ENCODE results near the gene CEP128. TPM values are rescaled to one million over a fixed set of nuclear protein-coding genes. Genes with fewer than 3 reads are reported as not detected.

The CEP128 gene
- total and polyA plus RNA-seq, 2 experiments from 2014 or later, result 7.6 to 17.6 TPM

DNA sequence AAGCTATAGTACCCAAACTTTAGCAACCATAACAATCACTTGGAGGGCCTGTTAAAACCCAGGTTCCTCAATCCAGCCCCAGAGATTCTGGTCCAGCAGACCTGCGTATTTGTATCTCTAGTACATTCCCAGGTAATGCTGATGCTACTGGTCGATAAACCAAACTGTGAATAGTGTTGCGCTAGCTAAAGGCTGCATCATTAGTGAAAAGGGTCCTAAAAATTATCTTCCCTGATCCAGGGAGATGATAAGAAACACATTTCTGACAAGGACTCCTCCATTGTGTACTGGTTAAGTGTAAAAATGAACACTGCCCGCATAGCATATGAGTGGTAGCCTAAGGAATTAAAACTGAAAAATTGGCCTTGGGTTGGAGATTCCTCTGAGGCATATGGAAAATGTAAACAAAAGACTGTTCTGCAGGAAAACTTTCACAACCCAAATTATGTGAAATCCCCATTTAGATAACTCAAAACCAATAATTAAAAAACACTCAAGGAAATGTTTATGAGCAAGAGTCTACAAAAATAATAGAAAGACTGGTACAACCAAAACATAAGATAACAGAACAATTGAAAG, 322.7 kb downstream of the CEP128 start (continued):
- TF ChIP-seq, protein P1, sequence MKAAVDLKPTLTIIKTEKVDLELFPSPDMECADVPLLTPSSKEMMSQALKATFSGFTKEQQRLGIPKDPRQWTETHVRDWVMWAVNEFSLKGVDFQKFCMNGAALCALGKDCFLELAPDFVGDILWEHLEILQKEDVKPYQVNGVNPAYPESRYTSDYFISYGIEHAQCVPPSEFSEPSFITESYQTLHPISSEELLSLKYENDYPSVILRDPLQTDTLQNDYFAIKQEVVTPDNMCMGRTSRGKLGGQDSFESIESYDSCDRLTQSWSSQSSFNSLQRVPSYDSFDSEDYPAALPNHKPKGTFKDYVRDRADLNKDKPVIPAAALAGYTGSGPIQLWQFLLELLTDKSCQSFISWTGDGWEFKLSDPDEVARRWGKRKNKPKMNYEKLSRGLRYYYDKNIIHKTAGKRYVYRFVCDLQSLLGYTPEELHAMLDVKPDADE (IDR thresholded peaks at IDR 0.05), result no peak
- TF ChIP-seq JUNB (IDR thresholded peaks at IDR 0.05; ENCODE audit: unreplicated experiment), result no peak
- no peak for TF ChIP-seq NANOG (IDR thresholded peaks at IDR 0.05; ENCODE audit: borderline replicate concordance)
- TF ChIP-seq, protein P2, sequence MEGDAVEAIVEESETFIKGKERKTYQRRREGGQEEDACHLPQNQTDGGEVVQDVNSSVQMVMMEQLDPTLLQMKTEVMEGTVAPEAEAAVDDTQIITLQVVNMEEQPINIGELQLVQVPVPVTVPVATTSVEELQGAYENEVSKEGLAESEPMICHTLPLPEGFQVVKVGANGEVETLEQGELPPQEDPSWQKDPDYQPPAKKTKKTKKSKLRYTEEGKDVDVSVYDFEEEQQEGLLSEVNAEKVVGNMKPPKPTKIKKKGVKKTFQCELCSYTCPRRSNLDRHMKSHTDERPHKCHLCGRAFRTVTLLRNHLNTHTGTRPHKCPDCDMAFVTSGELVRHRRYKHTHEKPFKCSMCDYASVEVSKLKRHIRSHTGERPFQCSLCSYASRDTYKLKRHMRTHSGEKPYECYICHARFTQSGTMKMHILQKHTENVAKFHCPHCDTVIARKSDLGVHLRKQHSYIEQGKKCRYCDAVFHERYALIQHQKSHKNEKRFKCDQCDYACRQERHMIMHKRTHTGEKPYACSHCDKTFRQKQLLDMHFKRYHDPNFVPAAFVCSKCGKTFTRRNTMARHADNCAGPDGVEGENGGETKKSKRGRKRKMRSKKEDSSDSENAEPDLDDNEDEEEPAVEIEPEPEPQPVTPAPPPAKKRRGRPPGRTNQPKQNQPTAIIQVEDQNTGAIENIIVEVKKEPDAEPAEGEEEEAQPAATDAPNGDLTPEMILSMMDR (conservative IDR thresholded peaks at IDR 0.05; ENCODE audit: low read depth in 2 of 2), result no peak
- no peak for TF ChIP-seq EZH2 (IDR thresholded peaks at IDR 0.05; ENCODE audit: low read depth, unreplicated experiment)
- no peak for TF ChIP-seq ZNF331 (CRISPR knock-in tag; IDR thresholded peaks at IDR 0.05; ENCODE audit: low read depth)
- TF ChIP-seq CREB1 (CRISPR knock-in tag; IDR thresholded peaks at IDR 0.05; ENCODE audit: low read depth), result no peak
- TF ChIP-seq POLR2AphosphoS5 (IDR thresholded peaks at IDR 0.05; ENCODE audit: low read depth), result no peak

DNA sequence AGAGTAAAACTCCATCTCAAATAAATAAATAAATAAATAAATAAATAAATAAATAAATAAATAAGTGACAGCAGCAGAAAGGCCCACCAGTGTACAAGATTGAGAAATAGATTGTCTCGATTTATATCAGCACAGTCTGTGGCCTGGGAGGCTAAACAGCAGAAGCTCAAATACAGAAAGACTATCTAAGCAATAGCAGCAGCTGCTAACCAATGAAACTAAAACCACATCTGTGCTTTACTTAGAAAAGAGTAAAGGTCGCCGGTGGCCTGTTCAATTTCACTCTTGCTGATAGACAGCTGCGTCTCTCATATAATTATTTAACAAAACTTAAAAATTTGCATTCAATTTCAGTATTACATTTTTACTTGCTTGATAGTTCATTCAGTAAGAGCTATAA, 325.7 kb downstream of the CEP128 start:
- no peak overlapping the region for H3K4me3 ChIP-seq
- H3K27me3 ChIP-seq (ENCODE audit: insufficient read depth), result no peaks in the 10 kb centered on the region
- Mint-ChIP-seq H3K27ac (no peak overlapping the region), H3K36me3 (ENCODE audit: low read depth) (no peaks in the 10 kb centered on the region), H3K4me1 (peaks cover 3% of the 10 kb centered on the region; the same call in 1 of the 3 replicates), H3K4me3 (no peak overlapping the region), H3K27me3 (ENCODE audit: insufficient read depth, low read depth, poor library complexity) (no peaks in the 10 kb centered on the region), H3K9me3 (no peaks in the 10 kb centered on the region)
- no peaks in the 10 kb centered on the region for H3K79me2 ChIP-seq (replicated peaks; ENCODE audit: insufficient read depth)
- ATAC-seq (no peak), DNase-seq (ENCODE audit: low spot score) (no peak)
- no peak overlapping the region for H3K27ac ChIP-seq (ENCODE audit: low read depth)
- no peaks in the 10 kb centered on the region for H3K36me3 ChIP-seq (ENCODE audit: insufficient read depth)
- no peak overlapping the region for H3K4me2 ChIP-seq
- H3K4me1 ChIP-seq (ENCODE audit: insufficient read depth), result no peaks in the 10 kb centered on the region
- no peaks in the 10 kb centered on the region for H4K20me1 ChIP-seq (replicated peaks; ENCODE audit: insufficient read depth)
- H3F3A ChIP-seq (replicated peaks; ENCODE audit: low read depth), result no peaks in the 10 kb centered on the region
- no peak overlapping the region for H2AFZ ChIP-seq
- no peaks in the 10 kb centered on the region for H3K9me2 ChIP-seq (ENCODE audit: insufficient read depth)
- TF ChIP-seq ZNF114 (CRISPR knock-in tag; IDR thresholded peaks at IDR 0.05), result no peak
- TF ChIP-seq, protein P2 (conservative IDR thresholded peaks at IDR 0.05; ENCODE audit: low read depth in 2 of 2), result no peak
- no peak for TF ChIP-seq STAT1 (IDR thresholded peaks at IDR 0.05; ENCODE audit: unreplicated experiment)
- TF ChIP-seq, protein P3, sequence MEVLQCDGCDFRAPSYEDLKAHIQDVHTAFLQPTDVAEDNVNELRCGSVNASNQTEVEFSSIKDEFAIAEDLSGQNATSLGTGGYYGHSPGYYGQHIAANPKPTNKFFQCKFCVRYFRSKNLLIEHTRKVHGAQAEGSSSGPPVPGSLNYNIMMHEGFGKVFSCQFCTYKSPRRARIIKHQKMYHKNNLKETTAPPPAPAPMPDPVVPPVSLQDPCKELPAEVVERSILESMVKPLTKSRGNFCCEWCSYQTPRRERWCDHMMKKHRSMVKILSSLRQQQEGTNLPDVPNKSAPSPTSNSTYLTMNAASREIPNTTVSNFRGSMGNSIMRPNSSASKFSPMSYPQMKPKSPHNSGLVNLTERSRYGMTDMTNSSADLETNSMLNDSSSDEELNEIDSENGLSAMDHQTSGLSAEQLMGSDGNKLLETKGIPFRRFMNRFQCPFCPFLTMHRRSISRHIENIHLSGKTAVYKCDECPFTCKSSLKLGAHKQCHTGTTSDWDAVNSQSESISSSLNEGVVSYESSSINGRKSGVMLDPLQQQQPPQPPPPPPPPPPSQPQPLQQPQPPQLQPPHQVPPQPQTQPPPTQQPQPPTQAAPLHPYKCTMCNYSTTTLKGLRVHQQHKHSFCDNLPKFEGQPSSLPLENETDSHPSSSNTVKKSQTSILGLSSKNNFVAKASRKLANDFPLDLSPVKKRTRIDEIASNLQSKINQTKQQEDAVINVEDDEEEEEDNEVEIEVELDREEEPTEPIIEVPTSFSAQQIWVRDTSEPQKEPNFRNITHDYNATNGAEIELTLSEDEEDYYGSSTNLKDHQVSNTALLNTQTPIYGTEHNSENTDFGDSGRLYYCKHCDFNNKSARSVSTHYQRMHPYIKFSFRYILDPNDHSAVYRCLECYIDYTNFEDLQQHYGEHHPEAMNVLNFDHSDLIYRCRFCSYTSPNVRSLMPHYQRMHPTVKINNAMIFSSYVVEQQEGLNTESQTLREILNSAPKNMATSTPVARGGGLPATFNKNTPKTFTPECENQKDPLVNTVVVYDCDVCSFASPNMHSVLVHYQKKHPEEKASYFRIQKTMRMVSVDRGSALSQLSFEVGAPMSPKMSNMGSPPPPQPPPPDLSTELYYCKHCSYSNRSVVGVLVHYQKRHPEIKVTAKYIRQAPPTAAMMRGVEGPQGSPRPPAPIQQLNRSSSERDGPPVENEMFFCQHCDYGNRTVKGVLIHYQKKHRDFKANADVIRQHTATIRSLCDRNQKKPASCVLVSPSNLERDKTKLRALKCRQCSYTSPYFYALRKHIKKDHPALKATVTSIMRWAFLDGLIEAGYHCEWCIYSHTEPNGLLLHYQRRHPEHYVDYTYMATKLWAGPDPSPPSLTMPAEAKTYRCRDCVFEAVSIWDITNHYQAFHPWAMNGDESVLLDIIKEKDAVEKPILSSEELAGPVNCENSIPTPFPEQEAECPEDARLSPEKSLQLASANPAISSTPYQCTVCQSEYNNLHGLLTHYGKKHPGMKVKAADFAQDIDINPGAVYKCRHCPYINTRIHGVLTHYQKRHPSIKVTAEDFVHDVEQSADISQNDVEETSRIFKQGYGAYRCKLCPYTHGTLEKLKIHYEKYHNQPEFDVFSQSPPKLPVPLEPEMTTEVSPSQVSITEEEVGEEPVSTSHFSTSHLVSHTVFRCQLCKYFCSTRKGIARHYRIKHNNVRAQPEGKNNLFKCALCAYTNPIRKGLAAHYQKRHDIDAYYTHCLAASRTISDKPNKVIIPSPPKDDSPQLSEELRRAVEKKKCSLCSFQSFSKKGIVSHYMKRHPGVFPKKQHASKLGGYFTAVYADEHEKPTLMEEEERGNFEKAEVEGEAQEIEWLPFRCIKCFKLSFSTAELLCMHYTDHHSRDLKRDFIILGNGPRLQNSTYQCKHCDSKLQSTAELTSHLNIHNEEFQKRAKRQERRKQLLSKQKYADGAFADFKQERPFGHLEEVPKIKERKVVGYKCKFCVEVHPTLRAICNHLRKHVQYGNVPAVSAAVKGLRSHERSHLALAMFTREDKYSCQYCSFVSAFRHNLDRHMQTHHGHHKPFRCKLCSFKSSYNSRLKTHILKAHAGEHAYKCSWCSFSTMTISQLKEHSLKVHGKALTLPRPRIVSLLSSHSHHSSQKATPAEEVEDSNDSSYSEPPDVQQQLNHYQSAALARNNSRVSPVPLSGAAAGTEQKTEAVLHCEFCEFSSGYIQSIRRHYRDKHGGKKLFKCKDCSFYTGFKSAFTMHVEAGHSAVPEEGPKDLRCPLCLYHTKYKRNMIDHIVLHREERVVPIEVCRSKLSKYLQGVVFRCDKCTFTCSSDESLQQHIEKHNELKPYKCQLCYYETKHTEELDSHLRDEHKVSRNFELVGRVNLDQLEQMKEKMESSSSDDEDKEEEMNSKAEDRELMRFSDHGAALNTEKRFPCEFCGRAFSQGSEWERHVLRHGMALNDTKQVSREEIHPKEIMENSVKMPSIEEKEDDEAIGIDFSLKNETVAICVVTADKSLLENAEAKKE (CRISPR knock-in tag; IDR thresholded peaks at IDR 0.05), result no peak
- TF ChIP-seq NANOG (IDR thresholded peaks at IDR 0.05; ENCODE audit: borderline replicate concordance), result no peak
- TF ChIP-seq POLR2AphosphoS5 (IDR thresholded peaks at IDR 0.05; ENCODE audit: low read depth), result no peak
- TF ChIP-seq, protein P1 (IDR thresholded peaks at IDR 0.05), result no peak
- TF ChIP-seq ZNF331 (CRISPR knock-in tag; IDR thresholded peaks at IDR 0.05; ENCODE audit: low read depth), result no peak
- no peak for TF ChIP-seq CREB1 (CRISPR knock-in tag; IDR thresholded peaks at IDR 0.05; ENCODE audit: low read depth)
- TF ChIP-seq EZH2 (IDR thresholded peaks at IDR 0.05; ENCODE audit: low read depth, unreplicated experiment), result no peak
